LNCAP (cell line): ENCODE data around the gene TCEAL8.

Source experiments
- TF ChIP-seq, protein P1 (sequence below): fragments of 450-650 bp; IDR thresholded peaks from 2 replicates; pipeline ENCODE4 v1.5.1; 2017; ENCODE audit warnings: mild to moderate bottlenecking

TCEAL8 gene

GRCh38 chrX:103258275-103258674, 3.3 kb upstream of the TCEAL8 start:
- TF ChIP-seq, protein P1, sequence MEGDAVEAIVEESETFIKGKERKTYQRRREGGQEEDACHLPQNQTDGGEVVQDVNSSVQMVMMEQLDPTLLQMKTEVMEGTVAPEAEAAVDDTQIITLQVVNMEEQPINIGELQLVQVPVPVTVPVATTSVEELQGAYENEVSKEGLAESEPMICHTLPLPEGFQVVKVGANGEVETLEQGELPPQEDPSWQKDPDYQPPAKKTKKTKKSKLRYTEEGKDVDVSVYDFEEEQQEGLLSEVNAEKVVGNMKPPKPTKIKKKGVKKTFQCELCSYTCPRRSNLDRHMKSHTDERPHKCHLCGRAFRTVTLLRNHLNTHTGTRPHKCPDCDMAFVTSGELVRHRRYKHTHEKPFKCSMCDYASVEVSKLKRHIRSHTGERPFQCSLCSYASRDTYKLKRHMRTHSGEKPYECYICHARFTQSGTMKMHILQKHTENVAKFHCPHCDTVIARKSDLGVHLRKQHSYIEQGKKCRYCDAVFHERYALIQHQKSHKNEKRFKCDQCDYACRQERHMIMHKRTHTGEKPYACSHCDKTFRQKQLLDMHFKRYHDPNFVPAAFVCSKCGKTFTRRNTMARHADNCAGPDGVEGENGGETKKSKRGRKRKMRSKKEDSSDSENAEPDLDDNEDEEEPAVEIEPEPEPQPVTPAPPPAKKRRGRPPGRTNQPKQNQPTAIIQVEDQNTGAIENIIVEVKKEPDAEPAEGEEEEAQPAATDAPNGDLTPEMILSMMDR, result no peak

- TF ChIP-seq, protein P1, result no peak
These were observed 1.7 kb upstream of the TCEAL8 start for GRCh38 chrX:103256651-103257050.

- TF ChIP-seq, protein P1, result no peak
These were observed 657 bp downstream of the TCEAL8 start for GRCh38 chrX:103254171-103254824.

DNA sequence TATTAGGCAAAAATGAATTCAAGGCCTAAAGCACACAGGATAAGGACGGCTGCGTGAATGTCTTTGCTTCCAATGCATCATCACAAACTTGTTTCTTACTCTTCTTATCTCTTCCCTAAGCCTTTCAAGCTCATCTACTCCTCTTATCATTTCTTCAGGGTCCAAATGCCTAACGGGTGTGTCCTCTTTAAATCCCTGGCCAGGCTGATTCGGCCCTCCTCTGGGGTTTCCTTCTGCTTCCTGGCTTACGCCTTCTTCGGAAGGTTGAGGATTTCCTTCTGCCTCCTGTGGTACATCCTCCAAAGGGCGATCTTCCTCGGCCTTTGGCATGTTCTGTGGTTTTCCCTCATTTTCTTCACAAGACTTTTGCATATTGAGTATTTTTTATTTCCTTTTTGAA, 1.3 kb downstream of the TCEAL8 start:
- TF ChIP-seq, protein P1, result no peak

- TF ChIP-seq, protein P1, result no peak
These were observed 4.0 kb downstream of the TCEAL8 start for GRCh38 chrX:103250977-103251376.

DNA sequence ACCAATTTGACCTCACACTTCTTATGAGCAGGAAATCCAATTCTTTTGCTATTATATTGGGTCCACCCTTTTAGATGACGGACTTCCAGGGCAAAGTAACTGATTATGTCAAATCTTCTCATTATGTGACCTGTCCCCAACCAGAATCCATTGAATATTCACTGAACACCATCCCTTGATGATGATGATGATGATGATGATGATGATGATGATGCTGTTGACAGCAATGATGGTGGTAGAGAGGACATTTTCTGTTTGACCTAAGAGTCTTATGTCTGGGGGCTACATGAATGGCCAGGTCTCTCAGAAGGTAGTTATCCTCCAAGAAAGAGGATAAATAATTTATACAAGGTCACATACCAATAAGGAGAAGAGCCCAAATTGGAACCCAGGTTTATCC, 5.2 kb downstream of the TCEAL8 start:
- TF ChIP-seq, protein P1, result no peak

DNA sequence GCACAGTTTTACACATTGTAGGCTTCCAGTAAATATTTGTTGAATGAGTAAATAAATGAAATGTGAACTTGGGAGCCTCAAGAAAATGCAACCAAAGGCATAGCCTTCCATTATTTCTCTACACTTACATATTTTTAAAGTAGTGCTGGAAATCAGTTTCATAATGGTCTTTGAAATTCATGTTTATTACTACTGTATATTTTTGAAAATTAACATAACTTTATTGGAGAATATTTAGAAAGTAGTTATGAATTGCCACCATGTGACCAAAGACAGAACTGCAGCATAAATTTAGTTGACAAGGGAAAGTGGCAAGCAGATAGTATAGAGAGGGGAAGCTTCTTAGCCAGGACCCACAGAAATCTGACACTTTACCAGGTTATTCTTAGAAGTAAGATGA, 6.4 kb downstream of the TCEAL8 start:
- TF ChIP-seq, protein P1, result peak; percentile 52; the same call in 1 of the 2 replicates

DNA sequence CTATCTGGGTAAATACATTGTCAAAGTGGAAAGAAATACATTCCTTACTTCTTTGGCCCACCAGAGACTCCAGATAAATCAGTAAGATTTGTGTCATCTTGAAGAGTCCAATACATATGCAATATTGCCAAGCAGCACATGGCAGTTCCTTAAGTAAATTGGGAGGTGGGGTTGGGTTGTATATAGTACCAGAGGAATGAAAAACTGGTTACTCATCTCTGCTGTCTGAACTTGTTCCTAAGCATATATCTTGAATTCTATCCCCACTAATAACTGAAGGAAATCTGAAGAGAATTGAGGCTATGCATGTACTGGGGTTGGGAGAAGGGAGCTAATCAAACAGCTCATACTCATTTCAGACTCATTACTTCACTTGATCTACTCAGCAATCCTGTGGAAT, 14.8 kb downstream of the TCEAL8 start:
- TF ChIP-seq, protein P1, result no peak
